Uterus (tissue), 4 donors: ENCODE results near the gene SKI. TPM values are rescaled to one million over a fixed set of nuclear protein-coding genes. Genes with fewer than 3 reads are reported as not detected.
"Not testable (repeated sequence)": the region's sequence is repeated elsewhere in the genome, so short reads cannot be mapped to it uniquely, and the experiment has no call there.

Source experiments
- DNase-seq, 2 donors: peaks; one replicate each; pipeline ENCODE4 v3.0.0-alpha.2; 2019 to 2020
- H3K27ac ChIP-seq, 2 donors: fragments of 200-600 bp; sonication (generic); 1 replicate in 1 of 2; 2 replicates in 1 of 2; pipeline ENCODE4 v1.5.1; 2016 to 2018
- H3K27me3 ChIP-seq, 2 donors: fragments of 200-600 bp; sonication (generic); one replicate each; pipeline ENCODE4 v1.5.1; 2018 to 2019; ENCODE audit warnings: control low read depth in 1 of 2
- H3K36me3 ChIP-seq, 2 donors: fragments of 200-600 bp; sonication (generic); one replicate each; pipeline ENCODE4 v1.5.1; 2019; ENCODE audit warnings: control low read depth in 1 of 2
- H3K4me1 ChIP-seq, 2 donors: fragments of 200-600 bp; sonication (generic); one replicate each; pipeline ENCODE4 v1.5.1; 2018 to 2019; ENCODE audit warnings: control low read depth in 1 of 2
- H3K4me3 ChIP-seq, 2 donors: fragments of 200-600 bp; sonication (generic); 1 replicate in 1 of 2; 2 replicates in 1 of 2; pipeline ENCODE4 v1.5.1; 2018 to 2019; ENCODE audit warnings: mild to moderate bottlenecking in 1 of 2
- H3K9me3 ChIP-seq, 2 donors: fragments of 200-600 bp; sonication (generic); one replicate each; pipeline ENCODE4 v1.5.1; 2019; ENCODE audit warnings: control low read depth in 1 of 2
- CTCF ChIP-seq, 4 experiments: fragments of 200-600 bp in 2 of 4; fragments of 450-650 bp in 2 of 4; sonication (generic) in 2 of 4; IDR thresholded peaks; one replicate each; pipeline ENCODE4 v1.5.1; 2016 to 2019; ENCODE audit warnings: antibody characterized with exemption in 4 of 4, mild to moderate bottlenecking in 2 of 4, moderate library complexity in 1 of 4
- POLR2A ChIP-seq, 2 donors: fragments of 450-650 bp; IDR thresholded peaks; one replicate each; pipeline ENCODE4 v1.6.1; 2016; ENCODE audit warnings: antibody characterized with exemption in 2 of 2, mild to moderate bottlenecking in 1 of 2, moderate library complexity in 1 of 2
- intact Hi-C: fragments of 100-400 bp; cut with DNase I; formaldehyde crosslinking; loops from one replicate; pipeline ENCODE4 v1.15.1; 2023; ENCODE audit warnings: low total_unique reads
- total RNA-seq, 4 donors: library from RNA; depleted of rRNA in 3 of 4; stranded (reverse); fragments of >200 nt in 3 of 4; gene quantifications; one replicate each; pipeline versions ENCODE4 v1.1.0 to v1.2.4, GENCODE V29; 2014 to 2023
- donor health status: DM: yes; HTN: yes; CAD: no.

SKI gene
- total RNA-seq, 4 donors from 2014 or later: 22.8 to 148 (median 34.9) TPM

DNA sequence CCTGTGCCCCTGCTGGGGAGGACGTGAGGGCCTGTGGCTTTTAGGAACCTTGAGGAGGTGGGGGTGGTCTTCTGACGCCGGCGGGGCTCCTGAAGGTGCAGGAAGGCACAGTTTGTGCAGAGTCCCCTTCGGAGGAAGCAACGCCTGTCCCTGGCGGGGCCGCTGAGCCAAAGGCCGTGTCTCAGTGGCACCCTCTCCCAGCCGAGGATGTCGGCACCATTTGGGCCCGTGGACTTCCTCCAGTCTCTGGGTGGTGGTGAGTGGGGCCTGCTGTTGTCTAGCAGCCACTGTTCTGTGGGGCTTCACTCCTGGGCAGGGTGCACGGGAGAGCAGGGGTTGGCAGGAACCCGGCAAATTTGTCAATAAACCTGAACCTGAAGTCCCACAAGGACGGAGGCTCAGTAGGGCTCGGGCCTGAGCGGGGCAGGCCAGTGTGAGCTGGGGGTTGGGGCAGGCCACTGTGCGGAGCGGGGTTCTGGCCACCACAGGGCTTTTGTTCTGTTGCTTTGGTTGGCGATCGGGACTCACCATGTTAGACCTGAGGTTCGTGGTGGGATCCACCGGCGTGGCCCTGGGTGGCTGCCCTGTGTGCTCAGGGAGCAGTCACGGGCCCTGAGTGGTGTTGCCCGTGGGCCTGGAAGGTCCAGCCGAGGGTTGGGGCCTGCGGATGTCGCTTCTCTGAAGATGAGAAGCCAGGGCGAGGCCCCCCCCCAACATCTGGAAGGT is 64.8 kb downstream of the SKI start:
- H3K27ac ChIP-seq: no peak overlapping the region
- peaks cover 3 to 60% of the 10 kb centered on the region in 2 donors for H3K4me1 ChIP-seq
- no peaks in the 10 kb centered on the region for H3K27me3 ChIP-seq
- TF ChIP-seq CTCF (IDR thresholded peaks at IDR 0.05): no peak
- no peak for TF ChIP-seq POLR2A (IDR thresholded peaks at IDR 0.05)
- H3K9me3 ChIP-seq: no peaks in the 10 kb centered on the region
- intact Hi-C loops: no loop called here
- H3K4me3 ChIP-seq: no peak overlapping the region
- H3K36me3 ChIP-seq: no peaks in the 10 kb centered on the region
- no peak for DNase-seq

DNA sequence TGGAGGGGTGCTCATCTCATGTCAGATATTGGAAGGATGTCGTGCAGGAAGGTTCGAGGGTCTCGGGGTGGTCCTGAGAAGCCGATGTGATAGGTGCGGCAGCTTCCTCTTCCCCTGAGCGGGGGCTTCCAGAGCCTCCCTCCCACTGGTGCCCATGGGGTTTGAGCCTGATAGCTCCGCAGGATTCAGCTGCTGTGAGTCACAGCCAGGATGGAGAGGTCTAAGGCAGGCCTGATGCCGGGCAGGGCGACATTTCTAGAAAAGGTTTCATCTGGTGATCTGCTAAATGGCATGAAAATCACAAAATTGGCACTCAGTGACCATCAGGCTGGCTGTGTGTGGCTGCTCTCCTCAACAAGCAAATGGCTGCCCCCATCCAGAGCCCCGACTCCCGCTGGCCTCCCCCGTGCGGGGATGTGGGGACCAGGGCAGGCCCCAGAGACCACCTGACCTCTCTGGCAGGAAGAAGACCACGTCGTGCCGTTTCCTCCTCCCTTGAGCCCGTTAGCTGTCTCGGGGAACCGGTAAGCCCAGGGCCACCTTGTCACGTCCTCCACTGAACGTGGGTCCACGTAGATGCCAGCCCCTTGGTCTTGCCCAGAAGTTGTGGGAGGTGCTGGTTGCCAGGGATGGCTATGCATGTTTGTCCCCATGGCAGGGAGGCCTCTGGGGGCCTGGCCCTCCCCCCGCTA is 66.1 kb downstream of the SKI start:
- no peak for TF ChIP-seq POLR2A (IDR thresholded peaks at IDR 0.05)
- no peak for TF ChIP-seq CTCF (IDR thresholded peaks at IDR 0.05)
- Histone ChIP-seq H3K9me3 (no peaks in the 10 kb centered on the region), H3K27me3 (no peaks in the 10 kb centered on the region), H3K36me3 (no peaks in the 10 kb centered on the region), H3K4me3 (no peak overlapping the region), H3K4me1 (peaks cover 3 to 58% of the 10 kb centered on the region in 2 donors), H3K27ac (peak overlapping the region in 1 of 2 donors; percentile 46)
- no peak for DNase-seq
- intact Hi-C loops: no loop called here

- Histone ChIP-seq H3K27me3 (no peaks in the 10 kb centered on the region), H3K4me1 (peaks cover 3 to 58% of the 10 kb centered on the region in 2 donors), H3K36me3 (no peaks in the 10 kb centered on the region), H3K4me3 (no peak overlapping the region), H3K9me3 (no peaks in the 10 kb centered on the region), H3K27ac (peak overlapping the region in 1 of 2 donors; percentile 46)
- DNase-seq: no peak
- TF ChIP-seq POLR2A (IDR thresholded peaks at IDR 0.05) (no peak), CTCF (IDR thresholded peaks at IDR 0.05) (no peak)
- intact Hi-C loops: no loop called here
These were observed 66.6 kb downstream of the SKI start for GRCh38 chr1:2294725-2295078.

DNA sequence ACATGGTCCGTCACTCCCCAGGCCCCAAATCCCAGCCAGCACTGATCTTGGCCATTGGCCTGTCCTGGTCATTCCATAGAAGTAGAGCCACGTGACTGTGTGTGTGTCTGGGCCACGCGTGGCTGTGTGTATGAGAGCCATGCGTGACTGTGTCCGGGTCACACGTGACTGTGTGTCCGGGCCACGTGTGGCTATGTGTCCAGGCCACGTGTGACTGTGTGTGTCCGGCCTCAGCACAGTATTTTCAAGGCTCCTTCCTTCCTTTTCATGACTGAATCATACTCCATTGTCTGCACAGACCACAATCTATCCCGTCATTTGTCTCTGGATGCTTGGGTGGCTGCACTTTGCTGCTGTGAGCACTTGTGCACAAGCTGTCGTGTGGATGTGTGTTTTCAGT is 67.4 kb downstream of the SKI start:
- no peaks in the 10 kb centered on the region for H3K27me3 ChIP-seq
- intact Hi-C loops: no loop called here
- H3K4me3 ChIP-seq: no peak overlapping the region
- peaks cover 0 to 58% of the 10 kb centered on the region in 2 donors for H3K4me1 ChIP-seq
- DNase-seq: no peak
- no peaks in the 10 kb centered on the region for H3K9me3 ChIP-seq
- H3K27ac ChIP-seq: no peak overlapping the region
- TF ChIP-seq POLR2A (IDR thresholded peaks at IDR 0.05) (no peak), CTCF (IDR thresholded peaks at IDR 0.05) (no peak)
- no peaks in the 10 kb centered on the region for H3K36me3 ChIP-seq

GRCh38 chr1:2296211-2296610 is 68.1 kb downstream of the SKI start:
- H3K27me3 ChIP-seq, H3K9me3 ChIP-seq, DNase-seq, H3K4me3 ChIP-seq, H3K36me3 ChIP-seq, intact Hi-C loops: not testable (repeated sequence)
- Histone ChIP-seq H3K27ac (peak overlapping the region in 1 of 2 donors; percentile 3), H3K4me1 (peaks cover 0 to 56% of the 10 kb centered on the region in 2 donors)
